GM18505 (cell line): ENCODE measurements around the gene SPDYC.

ENCODE experiments used
- ATAC-seq: cut with Tn5 transposase; IDR thresholded peaks from one replicate; pipeline ENCODE4 v1.9.1; 2021; ENCODE audit not compliant: unreplicated experiment
- POLR2A ChIP-seq: IDR thresholded peaks from 4 replicates; pipeline ENCODE4 v1.6.1; 2011; ENCODE audit warnings: borderline replicate concordance; ENCODE audit not compliant: insufficient read depth, insufficient read length; ENCODE audit errors: extremely low read depth

Gene SPDYC

GRCh38 chr11:65187971-65188461, 18.0 kb downstream of the SPDYC start:
- TF ChIP-seq POLR2A, result no peak
- no peak for ATAC-seq

GRCh38 chr11:65188486-65188885, 18.5 kb downstream of the SPDYC start:
- no peak for ATAC-seq
- no peak for TF ChIP-seq POLR2A

GRCh38 chr11:65189191-65189590, 19.2 kb downstream of the SPDYC start:
- no peak for ATAC-seq
- TF ChIP-seq POLR2A, result no peak

GRCh38 chr11:65194564-65194963, 24.5 kb downstream of the SPDYC start:
- ATAC-seq, result no peak
- TF ChIP-seq POLR2A, result no peak

- ATAC-seq, result no peak
- TF ChIP-seq POLR2A, result no peak
Measured at GRCh38 chr11:65204143-65204542, 34.1 kb downstream of the SPDYC start.

- ATAC-seq, result no peak
- TF ChIP-seq POLR2A, result no peak
Measured at GRCh38 chr11:65204646-65205601, 34.9 kb downstream of the SPDYC start.

GRCh38 chr11:65205602-65205967, 35.6 kb downstream of the SPDYC start:
- ATAC-seq, result no peak
- no peak for TF ChIP-seq POLR2A

- no peak for ATAC-seq
- no peak for TF ChIP-seq POLR2A
Measured at GRCh38 chr11:65206441-65206841, 36.4 kb downstream of the SPDYC start.

GRCh38 chr11:65206901-65207300, 36.9 kb downstream of the SPDYC start:
- no peak for ATAC-seq
- TF ChIP-seq POLR2A, result no peak

- ATAC-seq, result no peak
- TF ChIP-seq POLR2A, result no peak
Measured at GRCh38 chr11:65207918-65208784, 38.1 kb downstream of the SPDYC start.

GRCh38 chr11:65208785-65209710, 39.0 kb downstream of the SPDYC start:
- ATAC-seq, result no peak
- no peak for TF ChIP-seq POLR2A

GRCh38 chr11:65209711-65210360, 39.8 kb downstream of the SPDYC start:
- no peak for ATAC-seq
- TF ChIP-seq POLR2A, result no peak
